Vagina (tissue), 2 donors: ENCODE measurements around the gene ANKHD1. TPM values are rescaled to one million over a fixed set of nuclear protein-coding genes. Genes with fewer than 3 reads are reported as not detected.

Source experiments
- DNase-seq, 2 donors: peaks; one replicate each; pipeline ENCODE4 v3.0.0-alpha.2; 2017; ENCODE audit errors: extremely low spot score in 2 of 2
- H3K27ac ChIP-seq: fragments of 200-600 bp; sonication (generic); one replicate; pipeline ENCODE4 v1.5.1; 2019
- H3K27me3 ChIP-seq: fragments of 200-600 bp; sonication (generic); one replicate; pipeline ENCODE4 v1.5.1; 2019
- H3K36me3 ChIP-seq, 2 donors: fragments of 200-600 bp; sonication (generic); one replicate each; pipeline ENCODE4 v1.5.1; 2017 to 2019
- H3K4me1 ChIP-seq: fragments of 200-600 bp; sonication (generic); one replicate; pipeline ENCODE4 v1.5.1; 2019
- H3K4me3 ChIP-seq, 2 donors: fragments of 200-600 bp; sonication (generic); 1 replicate in 1 of 2; 2 replicates in 1 of 2; pipeline ENCODE4 v1.5.1; 2016 to 2019
- H3K9me3 ChIP-seq: fragments of 200-600 bp; sonication (generic); one replicate; pipeline ENCODE4 v1.5.1; 2019
- CTCF ChIP-seq, 3 experiments: fragments of 450-650 bp in 2 of 3; fragments of 200-600 bp in 1 of 3; sonication (generic) in 1 of 3; IDR thresholded peaks; one replicate each; pipeline ENCODE4 v1.5.1; 2017 to 2019; ENCODE audit warnings: antibody characterized with exemption in 3 of 3, mild to moderate bottlenecking in 2 of 3, moderate library complexity in 2 of 3
- POLR2A ChIP-seq, 2 donors: fragments of 450-650 bp; IDR thresholded peaks; one replicate each; pipeline ENCODE4 v1.6.1; 2017; ENCODE audit warnings: antibody characterized with exemption in 2 of 2, mild to moderate bottlenecking in 2 of 2, moderate library complexity in 2 of 2
- POLR2AphosphoS5 ChIP-seq, 2 donors: sonication (generic); formaldehyde crosslinking; IDR thresholded peaks; one replicate each; pipeline ENCODE4 v1.9.0; 2017; ENCODE audit warnings: antibody characterized with exemption in 2 of 2, mild to moderate bottlenecking in 2 of 2, low read depth in 1 of 2; ENCODE audit not compliant: insufficient read depth in 1 of 2
- intact Hi-C: fragments of 100-400 bp; cut with DNase I; formaldehyde crosslinking; loops from one replicate; pipeline ENCODE4 v1.15.1; 2023
- total RNA-seq: library from RNA; depleted of rRNA; stranded (reverse); fragments of >200 nt; gene quantifications from one replicate; pipeline ENCODE4 v1.2.3, GENCODE V29; 2016

The ANKHD1 gene
- total RNA-seq, 1 donor from 2014 or later: 140 TPM

DNA sequence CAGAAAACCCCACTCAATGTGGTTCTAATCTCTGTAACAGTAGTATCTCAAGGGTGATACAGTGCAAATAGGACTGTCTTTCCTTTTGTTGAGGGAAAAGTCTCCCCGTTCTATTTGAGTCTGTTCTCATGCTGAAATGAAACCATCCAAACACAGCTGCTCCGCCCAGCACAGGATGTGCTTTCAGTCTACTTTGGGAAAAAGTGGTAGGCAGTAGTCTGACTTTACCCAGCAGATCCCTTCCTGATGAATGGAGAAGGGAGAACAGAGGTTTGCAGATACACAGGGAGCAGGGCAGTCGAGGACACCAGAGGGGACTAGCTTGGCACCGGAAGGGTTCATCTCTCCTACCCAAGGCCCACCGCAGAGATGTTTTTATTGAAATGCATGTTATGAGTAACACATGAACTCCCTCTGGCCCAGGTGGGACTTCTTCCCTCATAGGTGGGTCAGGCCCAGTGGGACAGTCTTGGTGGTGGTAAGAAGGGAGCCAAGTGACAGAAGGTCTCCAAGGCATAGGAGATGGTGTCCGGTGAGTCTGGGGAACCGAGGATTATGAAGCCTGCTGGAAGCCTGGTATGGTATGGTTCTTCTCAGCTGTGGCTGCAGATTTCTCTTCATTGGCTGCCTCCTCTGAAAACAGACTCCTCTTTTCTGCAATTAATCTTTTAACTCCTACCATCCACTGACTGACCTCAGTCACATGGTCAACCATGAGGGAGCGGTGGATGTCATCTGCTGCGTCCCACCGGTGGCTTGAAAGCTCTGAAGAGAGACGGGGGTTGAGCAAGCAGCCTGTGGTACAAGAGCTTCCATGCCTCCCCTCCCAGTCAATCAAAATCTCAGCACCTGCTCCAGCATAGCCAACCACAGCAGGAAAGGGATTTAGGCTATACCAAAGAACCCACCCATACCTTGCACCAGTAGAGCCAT lies 148.8 kb downstream of the ANKHD1 start:
- peak overlapping the region; percentile 89 for H3K27ac ChIP-seq
- no peaks in the 10 kb centered on the region for H3K27me3 ChIP-seq
- H3K36me3 ChIP-seq: peaks cover 0 to 26% of the 10 kb centered on the region in 2 donors
- TF ChIP-seq CTCF (IDR thresholded peaks at IDR 0.05): no peak
- no peak for TF ChIP-seq POLR2A (IDR thresholded peaks at IDR 0.05)
- TF ChIP-seq POLR2AphosphoS5 (IDR thresholded peaks at IDR 0.05; ENCODE audit: insufficient read depth in 1 of 2, low read depth in 1 of 2): no peak
- H3K9me3 ChIP-seq: no peaks in the 10 kb centered on the region
- no peak overlapping the region for H3K4me3 ChIP-seq
- intact Hi-C loops: no loop called here
- no peak for DNase-seq
- peaks cover 44% of the 10 kb centered on the region for H3K4me1 ChIP-seq

DNA sequence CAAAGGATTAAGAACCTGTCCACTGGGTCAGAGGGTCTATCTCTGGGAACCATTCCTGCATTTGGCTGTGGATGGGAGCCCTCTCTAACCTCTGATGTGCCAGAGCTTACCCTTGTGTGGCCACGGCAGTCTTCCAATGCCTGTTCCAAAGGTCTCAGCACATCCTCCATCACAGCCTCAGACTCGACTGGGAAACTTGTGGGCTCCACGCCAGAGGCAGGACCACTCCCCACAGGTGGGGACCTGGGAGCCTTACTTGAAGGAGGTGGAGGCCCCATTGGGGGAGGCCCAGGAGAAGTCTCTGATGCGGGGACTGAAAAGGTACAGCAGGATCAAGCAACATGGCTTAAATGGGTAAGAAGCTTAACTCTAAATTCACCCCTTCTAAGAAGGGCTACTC lies 150.2 kb downstream of the ANKHD1 start:
- peaks cover 52% of the 10 kb centered on the region for H3K4me1 ChIP-seq
- no peak overlapping the region for H3K27ac ChIP-seq
- H3K36me3 ChIP-seq: peaks cover 0 to 26% of the 10 kb centered on the region in 2 donors
- TF ChIP-seq POLR2A (IDR thresholded peaks at IDR 0.05) (no peak), CTCF (IDR thresholded peaks at IDR 0.05) (no peak), POLR2AphosphoS5 (IDR thresholded peaks at IDR 0.05; ENCODE audit: insufficient read depth in 1 of 2, low read depth in 1 of 2) (no peak)
- H3K9me3 ChIP-seq: no peaks in the 10 kb centered on the region
- intact Hi-C loops: no loop called here
- H3K27me3 ChIP-seq: no peaks in the 10 kb centered on the region
- DNase-seq: no peak
- H3K4me3 ChIP-seq: no peak overlapping the region

- no peaks in the 10 kb centered on the region for H3K27me3 ChIP-seq
- intact Hi-C loops: no loop called here
- H3K4me1 ChIP-seq: peaks cover 47% of the 10 kb centered on the region
- TF ChIP-seq POLR2AphosphoS5 (IDR thresholded peaks at IDR 0.05; ENCODE audit: insufficient read depth in 1 of 2, low read depth in 1 of 2): no peak
- DNase-seq: no peak
- H3K36me3 ChIP-seq: peaks cover 0 to 26% of the 10 kb centered on the region in 2 donors
- H3K27ac ChIP-seq: no peak overlapping the region
- no peaks in the 10 kb centered on the region for H3K9me3 ChIP-seq
- H3K4me3 ChIP-seq: no peak overlapping the region
Measured at GRCh38 chr5:140553657-140554056, 152.0 kb downstream of the ANKHD1 start.

DNA sequence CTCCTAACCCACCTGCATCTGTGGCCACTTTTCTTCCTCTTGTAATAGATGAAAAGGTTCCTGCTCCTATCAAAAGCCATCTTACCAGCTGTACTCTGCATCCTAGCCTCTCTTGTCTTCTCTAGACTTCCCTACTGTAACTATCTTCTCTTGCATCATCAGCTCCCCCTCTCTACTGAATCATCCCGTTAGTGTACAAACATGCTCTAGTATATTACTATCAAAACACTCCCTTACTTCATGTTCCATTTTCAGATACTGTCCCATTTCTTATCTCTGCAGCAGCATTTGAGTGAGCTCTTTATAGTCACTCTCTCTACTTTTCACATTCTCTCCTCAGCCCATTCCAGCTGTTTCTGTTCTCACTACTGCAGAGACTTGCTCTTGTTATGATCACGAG lies 152.8 kb downstream of the ANKHD1 start:
- H3K9me3 ChIP-seq: no peaks in the 10 kb centered on the region
- no peak for TF ChIP-seq POLR2A (IDR thresholded peaks at IDR 0.05)
- no peak for TF ChIP-seq POLR2AphosphoS5 (IDR thresholded peaks at IDR 0.05; ENCODE audit: insufficient read depth in 1 of 2, low read depth in 1 of 2)
- no peak for TF ChIP-seq CTCF (IDR thresholded peaks at IDR 0.05)
- intact Hi-C loops: no loop called here
- H3K36me3 ChIP-seq: peaks cover 0 to 26% of the 10 kb centered on the region in 2 donors
- no peak overlapping the region for H3K4me3 ChIP-seq
- no peak for DNase-seq
- H3K27ac ChIP-seq: no peak overlapping the region
- H3K27me3 ChIP-seq: no peaks in the 10 kb centered on the region
- peaks cover 39% of the 10 kb centered on the region for H3K4me1 ChIP-seq

DNA sequence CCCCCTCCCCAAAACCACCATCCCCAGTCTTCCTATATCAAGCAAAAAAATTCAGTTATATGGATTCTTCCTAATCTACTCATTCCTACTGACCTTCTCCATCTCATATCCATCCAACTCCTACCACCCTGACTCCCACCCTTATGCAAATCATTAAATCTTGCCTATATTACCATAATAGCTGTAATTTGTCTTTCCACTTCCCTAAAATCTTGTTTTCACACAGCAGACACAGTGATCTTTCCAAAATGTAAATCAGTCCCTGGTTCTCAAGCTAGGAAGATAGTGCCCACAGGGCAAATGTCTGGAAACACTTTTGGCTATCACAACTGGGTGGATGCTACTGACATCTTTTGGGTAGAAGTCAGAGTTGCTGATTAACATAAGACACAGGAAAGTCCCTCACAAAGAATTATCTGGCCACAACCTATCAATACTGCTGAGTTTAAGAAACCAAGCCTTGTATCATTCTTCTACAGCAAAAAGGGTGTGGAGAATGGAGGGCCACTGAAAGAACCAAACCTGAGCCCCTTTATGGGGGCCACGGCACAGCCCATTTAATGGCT lies 154.2 kb downstream of the ANKHD1 start:
- H3K4me3 ChIP-seq: peak overlapping the region; percentile 0 to 74
- H3K4me1 ChIP-seq: peaks cover 30% of the 10 kb centered on the region
- no peak for TF ChIP-seq POLR2AphosphoS5 (IDR thresholded peaks at IDR 0.05; ENCODE audit: insufficient read depth in 1 of 2, low read depth in 1 of 2)
- TF ChIP-seq CTCF (IDR thresholded peaks at IDR 0.05): no peak
- no peak for TF ChIP-seq POLR2A (IDR thresholded peaks at IDR 0.05)
- H3K36me3 ChIP-seq: peaks cover 0 to 23% of the 10 kb centered on the region in 2 donors
- no peaks in the 10 kb centered on the region for H3K9me3 ChIP-seq
- no peaks in the 10 kb centered on the region for H3K27me3 ChIP-seq
- no peak overlapping the region for H3K27ac ChIP-seq
- intact Hi-C loops: no loop called here
- DNase-seq: no peak
